Erythroblast (primary cell): ENCODE results near the gene PKD1L1.

Experiments
- DNase-seq, 2 experiments: peaks; one replicate each; lab custom pipeline; 2025; lab: John Stamatoyannopoulos, UW
- GATA1 ChIP-seq: IDR thresholded peaks from 2 replicates; pipeline ENCODE4 v1.6.1; 2011; ENCODE audit warnings: low read depth, mild to moderate bottlenecking, control low read depth, low read length, moderate library complexity
- POLR2A ChIP-seq: IDR thresholded peaks from 2 replicates; pipeline ENCODE4 v1.6.1; 2011; ENCODE audit warnings: mild to moderate bottlenecking, low read length

Gene PKD1L1

DNA sequence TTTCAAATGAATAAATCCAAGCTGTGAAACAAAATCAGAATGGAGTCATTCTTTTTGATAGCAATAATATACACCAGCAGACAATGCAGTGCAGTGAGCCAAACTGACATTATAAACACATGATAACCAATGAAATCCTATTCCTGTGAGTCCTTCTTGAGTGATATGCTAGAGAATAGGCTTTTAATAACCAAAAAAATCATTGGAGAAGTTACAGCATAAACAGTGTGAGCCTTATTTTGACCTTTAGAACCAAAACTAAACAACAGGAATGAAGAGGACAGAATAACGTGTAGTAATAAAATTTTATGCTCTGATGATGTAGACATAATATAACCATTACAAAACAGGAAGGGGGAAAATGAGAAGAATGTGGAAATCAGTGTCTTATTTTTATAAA, 22.5 kb upstream of the PKD1L1 start:
- TF ChIP-seq POLR2A: no peak
- no peak for TF ChIP-seq GATA1

DNA sequence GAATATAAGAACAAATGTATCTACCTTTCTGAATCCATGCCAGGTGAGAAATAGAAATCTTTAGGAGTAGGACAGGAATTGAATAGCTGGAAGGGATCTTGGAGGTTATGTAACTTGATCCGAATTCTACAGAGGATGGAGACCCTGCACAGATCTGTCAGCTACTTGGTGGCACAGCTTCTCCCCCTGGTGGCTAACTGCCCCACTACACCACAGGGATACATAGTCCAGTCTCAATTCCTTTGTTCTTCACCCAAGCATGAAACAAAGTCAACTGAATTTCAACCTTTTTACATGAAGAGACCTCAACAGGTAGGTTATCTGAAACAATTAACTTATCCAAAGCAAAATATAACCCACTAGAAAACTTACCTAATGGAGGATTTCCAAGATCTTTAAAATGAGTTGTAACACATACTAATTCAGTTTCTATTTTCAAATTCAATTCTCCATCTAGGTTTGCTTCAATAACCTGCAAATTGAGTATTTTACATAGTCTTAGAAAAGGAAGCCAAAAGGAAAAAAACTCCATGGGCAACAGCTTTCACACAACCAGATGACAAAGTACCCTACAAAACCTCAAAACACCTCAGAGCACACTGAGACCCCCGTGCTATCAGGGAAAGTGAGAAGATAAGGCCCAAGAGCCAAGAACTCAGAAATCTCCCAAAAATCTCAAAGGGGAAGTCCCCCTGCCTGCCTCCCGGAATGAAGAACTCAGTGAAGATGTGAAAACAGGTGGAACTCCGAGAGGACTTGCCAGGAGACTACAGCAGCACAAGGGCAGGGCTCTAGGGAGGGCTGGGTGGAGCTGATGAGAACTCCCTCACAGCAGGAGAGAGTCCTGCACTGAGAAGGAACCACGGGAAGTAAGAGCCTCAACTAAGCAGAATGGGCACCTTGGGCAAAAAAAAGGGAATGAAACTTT, 20.8 kb upstream of the PKD1L1 start:
- no peak for TF ChIP-seq POLR2A
- no peak for TF ChIP-seq GATA1
- peak; percentile 48 to 65 for DNase-seq

More for the DNA sequence above, 22.5 kb upstream of the PKD1L1 start:
- DNase-seq: no peak

DNA sequence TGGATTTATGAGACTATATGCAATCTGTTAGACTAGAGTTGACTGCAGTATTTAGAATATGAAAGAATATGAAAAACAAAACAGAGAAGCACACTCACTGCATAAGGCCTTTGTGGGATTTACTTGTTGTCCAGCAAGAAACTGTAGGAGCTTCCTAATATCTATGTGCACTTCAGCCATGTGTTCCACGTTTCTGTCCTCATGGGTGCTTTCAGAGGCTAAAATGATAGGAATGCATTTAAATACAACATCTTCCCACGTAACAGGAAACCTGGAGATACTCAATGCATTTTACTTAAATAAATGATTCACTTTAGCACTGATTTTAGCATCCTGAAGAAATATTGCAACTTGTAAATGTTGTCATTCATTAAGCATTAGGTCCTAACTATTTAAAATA, 19.4 kb upstream of the PKD1L1 start:
- DNase-seq: no peak

DNA sequence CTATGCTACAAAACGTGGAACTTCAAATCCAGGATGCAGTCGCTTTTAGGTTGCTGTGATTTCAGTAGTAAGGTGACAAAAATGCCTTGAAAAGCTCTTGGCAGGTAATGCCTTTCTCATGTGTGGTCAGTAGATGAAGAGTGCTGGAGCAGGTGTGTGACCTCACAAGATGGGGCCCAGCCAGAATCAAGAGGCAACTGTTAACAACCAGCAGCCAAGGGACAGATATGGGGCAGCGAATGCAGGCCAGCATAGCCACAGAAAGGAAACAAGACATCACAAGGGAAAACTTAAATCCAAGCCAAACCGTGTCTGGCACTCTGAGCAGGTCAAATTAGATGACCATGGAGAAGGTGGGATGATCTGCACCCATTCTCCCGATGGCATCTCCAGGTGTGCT, 18.9 kb upstream of the PKD1L1 start:
- DNase-seq: no peak
- TF ChIP-seq POLR2A: no peak
- TF ChIP-seq GATA1: no peak

More for the DNA sequence above, 19.4 kb upstream of the PKD1L1 start:
- TF ChIP-seq POLR2A: no peak
- TF ChIP-seq GATA1: no peak

DNA sequence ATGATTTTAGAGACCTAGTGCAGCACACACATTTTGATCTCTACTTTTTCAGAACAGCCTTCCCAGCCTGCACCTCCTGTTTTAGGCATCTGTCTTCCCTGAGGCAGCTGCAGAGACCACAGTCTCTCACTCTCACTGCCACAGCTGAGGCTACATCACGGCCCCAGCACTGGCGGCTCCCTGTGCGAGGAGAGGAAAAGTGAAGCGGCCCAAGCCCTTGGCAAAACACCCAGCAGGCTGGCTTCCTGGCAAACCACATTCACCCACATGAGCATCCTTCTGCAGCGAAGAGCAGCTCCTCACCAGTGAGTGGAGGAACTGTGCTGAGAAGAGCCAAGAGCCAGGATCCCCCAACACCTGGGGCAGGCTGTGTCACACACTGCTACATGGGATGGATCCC, 17.2 kb upstream of the PKD1L1 start:
- no peak for DNase-seq
- TF ChIP-seq GATA1: no peak
- TF ChIP-seq POLR2A: no peak

DNA sequence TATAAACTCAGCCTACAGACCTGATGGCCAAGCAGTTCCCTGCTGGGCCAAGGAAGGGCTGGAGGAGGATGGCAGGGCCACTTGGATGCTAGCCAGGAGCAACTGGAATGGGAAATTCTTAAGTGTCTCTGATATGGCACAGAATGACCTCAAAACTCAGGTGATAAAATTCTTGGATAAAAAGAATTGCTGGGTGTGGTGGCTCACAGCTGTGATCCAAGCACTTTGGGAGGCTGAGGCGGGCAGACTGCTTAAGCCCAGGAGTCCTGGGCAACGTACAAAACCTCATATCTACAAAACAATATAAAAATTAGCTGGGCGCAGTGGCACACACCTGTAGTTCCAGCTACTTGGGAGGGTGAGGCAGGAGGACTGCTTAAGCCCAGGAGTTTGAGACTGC, 14.0 kb upstream of the PKD1L1 start:
- TF ChIP-seq GATA1 (no peak), POLR2A (no peak)
- DNase-seq: no peak

DNA sequence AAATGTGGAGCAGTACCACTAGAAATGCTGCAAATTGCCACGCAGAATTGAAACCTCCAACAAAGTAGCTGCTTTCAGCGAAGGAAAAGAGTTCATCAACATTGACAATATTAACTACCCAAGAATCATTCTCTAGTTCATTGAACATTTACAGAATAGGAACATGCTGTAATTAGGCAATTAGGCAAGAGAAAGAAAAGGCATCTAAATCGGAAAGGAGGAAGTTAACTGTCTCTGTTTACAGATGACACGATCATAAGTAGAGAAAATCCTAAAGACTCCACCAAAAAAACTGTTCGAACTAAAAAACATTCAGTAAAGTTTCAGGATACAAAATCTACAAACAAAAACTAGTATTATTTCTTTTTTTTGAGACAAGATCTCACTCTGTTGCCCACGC, 8.9 kb upstream of the PKD1L1 start:
- no peak for DNase-seq
- TF ChIP-seq GATA1: no peak
- TF ChIP-seq POLR2A: no peak

DNA sequence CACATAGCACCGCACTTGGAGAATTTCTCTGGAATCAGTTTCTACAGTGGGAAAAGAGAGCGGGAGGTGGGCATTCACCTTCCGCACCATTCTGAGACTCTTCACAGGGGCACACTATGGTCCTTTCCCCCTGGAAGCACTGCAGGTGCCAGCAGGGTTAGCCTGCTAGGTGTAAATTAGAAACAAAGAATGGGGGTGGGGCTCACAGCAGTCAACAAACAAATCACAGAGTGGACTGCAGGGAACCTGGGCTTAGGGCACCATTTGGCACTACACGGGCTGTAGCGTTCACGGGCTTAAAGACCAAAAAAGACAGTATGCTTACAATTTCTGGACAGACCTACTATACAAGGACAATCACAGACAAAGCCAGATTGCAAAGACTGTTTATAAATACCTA, 8.0 kb upstream of the PKD1L1 start:
- TF ChIP-seq POLR2A (no peak), GATA1 (no peak)
- DNase-seq: no peak

DNA sequence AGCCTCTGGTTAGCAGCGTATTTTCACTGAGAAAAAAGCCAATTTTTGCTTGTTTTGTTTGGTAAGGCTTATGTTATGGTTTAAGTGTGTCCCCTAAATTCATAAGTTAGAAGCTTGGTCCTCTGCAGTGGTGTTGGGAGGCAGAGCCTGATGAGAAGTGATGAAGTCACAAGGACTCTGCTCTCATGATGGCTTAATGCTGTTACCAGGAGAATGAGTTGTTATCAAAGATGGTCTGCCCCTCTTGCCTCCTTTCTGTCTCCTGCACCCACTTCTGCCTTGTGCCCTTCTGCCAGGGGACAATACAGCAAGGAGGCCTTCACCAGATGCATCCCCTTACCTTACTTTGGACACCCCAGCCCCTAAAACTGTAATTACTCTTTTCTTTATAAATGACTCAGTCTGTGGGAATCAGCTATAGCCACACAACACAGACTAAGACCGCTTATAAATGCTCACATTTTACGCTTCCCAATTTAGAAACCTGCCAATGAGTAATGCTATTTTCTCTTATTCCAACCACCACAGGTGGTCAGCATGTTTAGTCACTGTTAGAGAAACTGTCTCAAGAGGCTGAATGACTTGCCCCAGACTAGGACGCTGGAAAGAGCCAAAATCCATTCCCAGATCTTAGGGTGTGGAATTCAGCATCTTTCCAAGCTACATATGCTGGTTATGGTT, 6.1 kb upstream of the PKD1L1 start:
- TF ChIP-seq POLR2A (no peak), GATA1 (no peak)
- DNase-seq: no peak

DNA sequence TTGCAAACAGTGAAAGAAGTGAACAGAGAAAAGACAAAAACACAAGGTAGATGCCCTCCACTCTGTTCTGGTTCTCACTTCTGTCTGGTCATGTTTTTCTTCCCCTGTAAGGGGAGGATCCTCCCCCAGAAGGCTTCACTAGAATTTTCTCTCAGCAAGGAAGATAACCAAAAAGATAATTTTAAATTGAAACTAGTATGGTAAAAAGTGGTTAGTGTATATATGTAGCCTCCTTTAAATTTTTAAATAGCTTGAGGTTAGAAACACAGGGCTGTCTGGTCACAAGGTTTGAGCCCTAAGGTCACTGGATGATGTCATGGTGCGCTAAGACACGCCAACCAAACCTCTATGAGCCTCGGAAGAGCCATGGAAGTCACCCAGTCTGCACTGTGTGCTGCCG, 5.6 kb upstream of the PKD1L1 start:
- peak in 1 of 2 experiments; percentile 6 for DNase-seq
- TF ChIP-seq POLR2A (no peak), GATA1 (no peak)

DNA sequence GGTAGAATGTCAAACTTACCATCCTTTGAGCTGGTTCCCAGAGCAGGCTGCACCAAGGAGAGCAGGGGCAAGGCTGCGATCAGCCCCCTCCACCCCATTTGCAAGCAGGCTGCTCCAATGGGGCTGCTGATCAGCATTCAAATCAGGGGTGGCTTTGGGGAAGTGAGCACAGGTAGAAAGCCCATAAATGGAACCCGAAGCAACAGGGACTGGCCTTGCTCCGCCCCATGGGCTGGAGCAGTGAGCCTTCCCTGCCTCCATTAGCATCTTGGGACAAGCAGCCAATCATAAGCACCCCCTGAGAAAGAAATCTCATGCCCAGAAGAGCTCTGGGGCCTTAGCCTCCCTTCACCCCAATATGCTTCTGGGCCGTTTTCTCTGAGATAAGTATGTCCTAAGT, 4.0 kb upstream of the PKD1L1 start:
- TF ChIP-seq POLR2A: no peak
- TF ChIP-seq GATA1: no peak

DNA sequence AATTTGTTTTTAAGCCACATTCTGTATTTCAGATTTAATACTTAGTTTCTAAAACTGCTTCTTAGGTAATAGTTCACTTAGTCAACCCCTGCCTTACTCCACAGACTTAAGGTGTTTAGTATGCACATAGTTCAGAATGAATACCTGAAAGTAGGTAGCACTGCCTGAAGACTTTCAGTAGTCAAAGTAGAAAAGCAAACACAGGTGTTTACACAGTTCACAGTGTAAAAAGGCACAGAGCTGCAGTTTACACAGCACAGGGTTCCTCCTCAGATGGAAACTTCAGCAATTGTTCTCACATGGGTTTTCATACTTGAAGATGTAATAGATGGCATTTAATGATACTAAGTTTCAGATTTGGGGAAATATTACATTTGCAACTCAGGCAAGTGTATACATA, 3.1 kb upstream of the PKD1L1 start:
- TF ChIP-seq POLR2A (no peak), GATA1 (no peak)
- DNase-seq: no peak

More for the DNA sequence above, 4.0 kb upstream of the PKD1L1 start:
- DNase-seq: no peak

DNA sequence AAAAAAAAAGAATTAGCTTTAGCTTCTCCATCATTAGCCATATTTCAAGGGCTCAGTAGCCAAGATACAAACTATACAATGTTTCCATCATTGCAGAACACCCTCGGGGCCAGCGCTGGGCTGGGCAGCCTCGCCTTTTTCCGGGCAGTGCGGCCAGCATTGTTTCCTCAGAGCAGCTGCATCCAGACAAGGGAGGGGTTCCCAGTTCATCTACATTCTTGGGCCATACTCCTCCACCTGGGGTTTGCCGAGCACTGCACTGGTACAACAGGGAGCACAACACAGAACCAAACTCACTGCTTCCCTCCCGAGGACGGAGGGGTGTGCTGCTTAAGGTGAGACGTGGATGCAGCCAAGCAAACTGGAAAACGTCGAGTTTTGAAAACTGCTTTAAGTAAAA, 2.4 kb upstream of the PKD1L1 start:
- TF ChIP-seq GATA1: no peak
- TF ChIP-seq POLR2A: no peak
- no peak for DNase-seq

DNA sequence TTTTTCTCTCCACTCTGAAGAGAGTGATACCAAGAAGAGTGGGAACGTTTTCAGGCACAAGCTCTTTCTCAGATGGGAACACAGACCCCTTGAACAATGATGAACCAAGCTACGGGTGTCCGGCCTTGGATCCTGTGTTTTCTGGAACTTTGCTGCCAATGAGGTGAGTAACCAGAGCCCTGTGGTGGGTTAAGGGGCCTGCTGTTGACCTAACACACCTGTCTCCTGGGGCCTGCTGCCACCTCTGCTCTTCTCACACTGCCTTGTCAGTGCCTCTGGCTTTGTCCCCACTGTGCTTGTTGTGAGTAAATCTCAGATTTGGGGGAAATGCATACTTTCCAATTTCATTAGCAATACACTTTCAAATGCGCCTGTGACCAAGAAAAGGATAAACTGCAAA, 1.4 kb upstream of the PKD1L1 start:
- TF ChIP-seq POLR2A (no peak), GATA1 (no peak)
- DNase-seq: no peak

DNA sequence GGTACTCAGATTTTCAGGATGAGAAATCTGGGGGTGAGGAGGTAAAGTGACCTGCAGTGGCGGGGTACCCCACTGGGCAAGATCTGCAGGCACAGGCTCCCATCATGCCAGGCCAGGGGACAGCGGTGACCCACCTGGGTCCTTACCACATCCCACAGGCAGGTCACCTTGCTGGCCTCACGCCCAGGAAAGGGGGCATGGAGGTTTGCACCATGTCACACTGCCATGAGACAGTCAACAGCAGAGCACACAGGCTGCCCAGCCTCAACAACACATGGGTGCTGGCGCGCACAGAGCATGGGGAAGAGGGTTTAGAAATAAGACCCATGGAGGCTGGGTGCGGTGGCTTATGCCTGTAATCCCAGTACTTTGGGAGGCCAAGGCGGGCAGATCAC, 914 bp downstream of the PKD1L1 start:
- no peak for TF ChIP-seq POLR2A
- TF ChIP-seq GATA1: no peak
- DNase-seq: no peak
